ENCODE data around the gene CCL24.

DNA sequence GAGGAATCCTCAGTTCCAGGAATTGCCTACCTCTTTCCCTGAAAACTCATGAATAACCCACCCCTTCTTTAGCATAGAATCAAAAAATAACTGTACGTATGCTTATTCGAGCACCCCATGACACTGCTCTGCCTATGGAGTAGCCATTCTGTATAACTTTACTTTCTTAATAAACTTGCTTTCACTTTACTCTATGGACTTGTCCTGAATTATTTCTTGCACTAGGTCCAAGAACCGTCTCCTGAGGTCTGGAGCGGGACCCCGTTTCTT is 11.1 kb downstream of the CCL24 start:
- TF ChIP-seq, protein P1, sequence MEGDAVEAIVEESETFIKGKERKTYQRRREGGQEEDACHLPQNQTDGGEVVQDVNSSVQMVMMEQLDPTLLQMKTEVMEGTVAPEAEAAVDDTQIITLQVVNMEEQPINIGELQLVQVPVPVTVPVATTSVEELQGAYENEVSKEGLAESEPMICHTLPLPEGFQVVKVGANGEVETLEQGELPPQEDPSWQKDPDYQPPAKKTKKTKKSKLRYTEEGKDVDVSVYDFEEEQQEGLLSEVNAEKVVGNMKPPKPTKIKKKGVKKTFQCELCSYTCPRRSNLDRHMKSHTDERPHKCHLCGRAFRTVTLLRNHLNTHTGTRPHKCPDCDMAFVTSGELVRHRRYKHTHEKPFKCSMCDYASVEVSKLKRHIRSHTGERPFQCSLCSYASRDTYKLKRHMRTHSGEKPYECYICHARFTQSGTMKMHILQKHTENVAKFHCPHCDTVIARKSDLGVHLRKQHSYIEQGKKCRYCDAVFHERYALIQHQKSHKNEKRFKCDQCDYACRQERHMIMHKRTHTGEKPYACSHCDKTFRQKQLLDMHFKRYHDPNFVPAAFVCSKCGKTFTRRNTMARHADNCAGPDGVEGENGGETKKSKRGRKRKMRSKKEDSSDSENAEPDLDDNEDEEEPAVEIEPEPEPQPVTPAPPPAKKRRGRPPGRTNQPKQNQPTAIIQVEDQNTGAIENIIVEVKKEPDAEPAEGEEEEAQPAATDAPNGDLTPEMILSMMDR (conservative IDR thresholded peaks at IDR 0.05; ENCODE audit: low read depth, low read length): no peak
- TF ChIP-seq POLR2A (IDR thresholded peaks at IDR 0.05; ENCODE audit: low read depth, low read length): no peak
- TF ChIP-seq CEBPB (IDR thresholded peaks at IDR 0.05; ENCODE audit: low read depth, low read length): no peak
- TF ChIP-seq, protein P2, sequence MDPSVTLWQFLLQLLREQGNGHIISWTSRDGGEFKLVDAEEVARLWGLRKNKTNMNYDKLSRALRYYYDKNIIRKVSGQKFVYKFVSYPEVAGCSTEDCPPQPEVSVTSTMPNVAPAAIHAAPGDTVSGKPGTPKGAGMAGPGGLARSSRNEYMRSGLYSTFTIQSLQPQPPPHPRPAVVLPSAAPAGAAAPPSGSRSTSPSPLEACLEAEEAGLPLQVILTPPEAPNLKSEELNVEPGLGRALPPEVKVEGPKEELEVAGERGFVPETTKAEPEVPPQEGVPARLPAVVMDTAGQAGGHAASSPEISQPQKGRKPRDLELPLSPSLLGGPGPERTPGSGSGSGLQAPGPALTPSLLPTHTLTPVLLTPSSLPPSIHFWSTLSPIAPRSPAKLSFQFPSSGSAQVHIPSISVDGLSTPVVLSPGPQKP (IDR thresholded peaks at IDR 0.05; ENCODE audit: borderline replicate concordance, low read depth, low read length): no peak
- TF ChIP-seq SMC3 (IDR thresholded peaks at IDR 0.05; ENCODE audit: low read depth, low read length): no peak
- TF ChIP-seq FOS (IDR thresholded peaks at IDR 0.05; ENCODE audit: low read depth, low read length): no peak
- TF ChIP-seq, protein P3, sequence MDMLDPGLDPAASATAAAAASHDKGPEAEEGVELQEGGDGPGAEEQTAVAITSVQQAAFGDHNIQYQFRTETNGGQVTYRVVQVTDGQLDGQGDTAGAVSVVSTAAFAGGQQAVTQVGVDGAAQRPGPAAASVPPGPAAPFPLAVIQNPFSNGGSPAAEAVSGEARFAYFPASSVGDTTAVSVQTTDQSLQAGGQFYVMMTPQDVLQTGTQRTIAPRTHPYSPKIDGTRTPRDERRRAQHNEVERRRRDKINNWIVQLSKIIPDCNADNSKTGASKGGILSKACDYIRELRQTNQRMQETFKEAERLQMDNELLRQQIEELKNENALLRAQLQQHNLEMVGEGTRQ (IDR thresholded peaks at IDR 0.05; ENCODE audit: low read depth, low read length): no peak

Measured in IMR-90 (cell line).